Tibial nerve (tissue), 3 donors: ENCODE results near the gene ZFYVE19.

Source experiments
- POLR2A ChIP-seq, 2 donors: fragments of 450-650 bp; IDR thresholded peaks; one replicate each; pipeline ENCODE4 v1.6.1; 2017; ENCODE audit warnings: antibody characterized with exemption in 2 of 2, mild to moderate bottlenecking in 2 of 2, moderate library complexity in 2 of 2
- TF ChIP-seq, protein P1 (sequence below), 5 experiments: fragments of 200-600 bp in 3 of 5; fragments of 450-650 bp in 2 of 5; sonication (generic) in 3 of 5; IDR thresholded peaks; one replicate each; pipeline ENCODE4 v1.5.1; 2016 to 2019; ENCODE audit warnings: antibody characterized with exemption in 5 of 5, mild to moderate bottlenecking in 3 of 5, moderate library complexity in 2 of 5

DNA sequence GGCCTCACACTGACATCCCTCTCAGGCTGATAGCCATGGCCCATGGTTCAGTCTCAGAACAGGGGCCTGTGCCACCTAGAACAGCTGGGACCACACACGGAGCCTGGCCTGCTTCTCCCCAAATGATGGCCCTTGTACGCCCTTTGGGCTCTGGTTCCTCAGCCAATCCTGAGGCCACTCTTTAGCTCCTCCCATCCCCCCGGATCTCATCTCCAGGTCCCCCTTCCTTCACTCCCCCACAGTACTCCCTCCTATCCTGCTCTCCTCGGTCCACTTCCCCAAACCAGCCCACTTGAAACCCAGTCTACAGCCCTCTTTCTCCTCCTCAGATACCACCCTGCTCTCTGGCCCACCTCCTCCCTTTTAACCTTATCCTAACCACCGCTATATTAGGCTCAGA, 17.8 kb upstream of the ZFYVE19 start:
- no peak for TF ChIP-seq POLR2A (IDR thresholded peaks at IDR 0.05)
- TF ChIP-seq, protein P1, sequence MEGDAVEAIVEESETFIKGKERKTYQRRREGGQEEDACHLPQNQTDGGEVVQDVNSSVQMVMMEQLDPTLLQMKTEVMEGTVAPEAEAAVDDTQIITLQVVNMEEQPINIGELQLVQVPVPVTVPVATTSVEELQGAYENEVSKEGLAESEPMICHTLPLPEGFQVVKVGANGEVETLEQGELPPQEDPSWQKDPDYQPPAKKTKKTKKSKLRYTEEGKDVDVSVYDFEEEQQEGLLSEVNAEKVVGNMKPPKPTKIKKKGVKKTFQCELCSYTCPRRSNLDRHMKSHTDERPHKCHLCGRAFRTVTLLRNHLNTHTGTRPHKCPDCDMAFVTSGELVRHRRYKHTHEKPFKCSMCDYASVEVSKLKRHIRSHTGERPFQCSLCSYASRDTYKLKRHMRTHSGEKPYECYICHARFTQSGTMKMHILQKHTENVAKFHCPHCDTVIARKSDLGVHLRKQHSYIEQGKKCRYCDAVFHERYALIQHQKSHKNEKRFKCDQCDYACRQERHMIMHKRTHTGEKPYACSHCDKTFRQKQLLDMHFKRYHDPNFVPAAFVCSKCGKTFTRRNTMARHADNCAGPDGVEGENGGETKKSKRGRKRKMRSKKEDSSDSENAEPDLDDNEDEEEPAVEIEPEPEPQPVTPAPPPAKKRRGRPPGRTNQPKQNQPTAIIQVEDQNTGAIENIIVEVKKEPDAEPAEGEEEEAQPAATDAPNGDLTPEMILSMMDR (IDR thresholded peaks at IDR 0.05): no peak
